ENCODE results near the gene PEX19. TPM values are rescaled to one million over a fixed set of nuclear protein-coding genes. Genes with fewer than 3 reads are reported as not detected.

Gene PEX19
- total RNA-seq, 2 experiments from 2014 or later, result 34.7 to 47.3 TPM

- no TSS peak for BruUV-seq (replicated peaks)
- no peaks in the 10 kb centered on the region for H3K79me2 ChIP-seq (ENCODE audit: insufficient read depth, low read depth, low read length)
- H3K9me3 ChIP-seq (ENCODE audit: low read length), result no peaks in the 10 kb centered on the region
- no peak for DNase-seq (ENCODE audit: low spot score)
- no peaks in the 10 kb centered on the region for H3K4me1 ChIP-seq (ENCODE audit: insufficient read depth, low read length, poor library complexity, severe bottlenecking)
- no peaks in the 10 kb centered on the region for H3K9me2 ChIP-seq (ENCODE audit: insufficient read depth, low read length)
- intact Hi-C loops (cut with micrococcal nuclease; ENCODE audit: unreplicated experiment), result no loop called here
- no peak overlapping the region for H2AFZ ChIP-seq (ENCODE audit: low read length)
- H3K4me2 ChIP-seq (ENCODE audit: low read length), result no peak overlapping the region
- no peaks in the 10 kb centered on the region for H4K20me1 ChIP-seq (ENCODE audit: insufficient read depth, low read length)
- H3K4me3 ChIP-seq (ENCODE audit: low read depth, low read length, poor library complexity, severe bottlenecking), result no peak overlapping the region
- peaks cover 66% of the 10 kb centered on the region for H3K36me3 ChIP-seq (ENCODE audit: insufficient read depth, low read length)
- no peak overlapping the region for H3K27ac ChIP-seq (ENCODE audit: low read depth, low read length, poor library complexity, severe bottlenecking)
- TF ChIP-seq EZH2phosphoT487 (IDR thresholded peaks at IDR 0.05; ENCODE audit: borderline replicate concordance, low read depth, low read length) (no peak), CTCF (conservative IDR thresholded peaks at IDR 0.05; ENCODE audit: low read length) (no peak)
- POLR2A ChIA-PET, result interaction anchor here (0.5 kb wide), 1 partner anchor 88 kb away, joined by 3 read pairs; the partner anchor contains the start of gene CASQ1
- CTCF ChIA-PET (ENCODE audit: unreplicated experiment), result interaction anchor here (1.2 kb wide), 1 partner anchor 13 kb away, joined by 3 read pairs; no protein-coding TSS in a partner anchor
Observed at GRCh38 chr1:160277987-160278386, 6.9 kb downstream of the PEX19 start.

DNA sequence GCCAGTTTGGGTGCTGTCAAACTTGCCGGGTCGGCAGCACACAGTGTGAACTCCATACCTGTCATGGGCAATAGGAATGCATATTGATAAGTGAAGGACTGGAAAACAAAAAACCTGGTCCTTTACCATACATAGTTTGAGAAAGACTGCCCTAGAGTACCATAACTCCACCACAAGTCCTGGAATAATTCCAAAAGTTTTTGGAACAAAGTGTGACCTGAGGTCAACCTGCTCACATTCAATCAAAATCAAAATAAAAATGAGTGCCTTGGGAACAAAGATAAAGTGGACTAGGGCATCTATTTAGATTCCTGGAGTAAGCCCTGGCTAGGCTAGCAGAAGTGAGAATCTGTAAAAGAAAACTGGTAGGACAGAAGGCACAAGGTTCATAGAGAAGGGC is 7.6 kb downstream of the PEX19 start:
- H3K9me2 ChIP-seq (ENCODE audit: insufficient read depth, low read length), result no peaks in the 10 kb centered on the region
- no peaks in the 10 kb centered on the region for H4K20me1 ChIP-seq (ENCODE audit: insufficient read depth, low read length)
- no peak overlapping the region for H3K4me3 ChIP-seq (ENCODE audit: low read depth, low read length, poor library complexity, severe bottlenecking)
- ChIA-PET POLR2A (interaction anchor here (0.5 kb wide), 1 partner anchor 87 kb away, joined by 3 read pairs; the partner anchor contains the start of gene CASQ1), CTCF (ENCODE audit: unreplicated experiment) (interaction anchor here (1.2 kb wide), 1 partner anchor 14 kb away, joined by 3 read pairs; no protein-coding TSS in a partner anchor)
- no peak overlapping the region for H2AFZ ChIP-seq (ENCODE audit: low read length)
- H3K4me1 ChIP-seq (ENCODE audit: insufficient read depth, low read length, poor library complexity, severe bottlenecking), result no peaks in the 10 kb centered on the region
- TF ChIP-seq CTCF (conservative IDR thresholded peaks at IDR 0.05; ENCODE audit: low read length) (no peak), EZH2phosphoT487 (IDR thresholded peaks at IDR 0.05; ENCODE audit: borderline replicate concordance, low read depth, low read length) (no peak)
- H3K4me2 ChIP-seq (ENCODE audit: low read length), result no peak overlapping the region
- no peak overlapping the region for H3K27ac ChIP-seq (ENCODE audit: low read depth, low read length, poor library complexity, severe bottlenecking)
- no peaks in the 10 kb centered on the region for H3K79me2 ChIP-seq (ENCODE audit: insufficient read depth, low read depth, low read length)
- no peak for DNase-seq (ENCODE audit: low spot score)
- no peaks in the 10 kb centered on the region for H3K9me3 ChIP-seq (ENCODE audit: low read length)
- intact Hi-C loops (cut with micrococcal nuclease; ENCODE audit: unreplicated experiment), result no loop called here
- H3K36me3 ChIP-seq (ENCODE audit: insufficient read depth, low read length), result peaks cover 60% of the 10 kb centered on the region
- BruUV-seq (replicated peaks), result no TSS peak

DNA sequence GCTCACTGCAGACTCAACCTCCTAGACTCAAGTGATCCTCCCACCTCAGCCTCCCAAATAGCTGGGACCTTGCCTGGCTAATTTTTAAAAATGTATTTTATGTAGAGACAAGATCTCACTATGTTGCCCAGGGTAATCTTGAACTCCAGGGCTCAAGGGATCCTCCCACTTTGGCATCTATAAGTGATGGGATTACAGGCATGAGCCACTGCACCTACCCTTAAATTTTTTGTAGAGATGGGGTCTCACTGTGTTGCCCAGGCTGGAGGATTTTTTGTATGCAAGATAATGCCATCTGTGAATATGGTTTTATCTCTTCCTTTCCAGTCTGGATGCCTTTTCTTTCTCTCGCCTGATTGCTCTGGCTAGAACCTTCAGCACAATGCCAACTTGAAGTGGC is 13.9 kb downstream of the PEX19 start:
- Histone ChIP-seq H3K4me3 (ENCODE audit: low read depth, low read length, poor library complexity, severe bottlenecking) (no peak overlapping the region), H2AFZ (ENCODE audit: low read length) (no peak overlapping the region), H3K9me2 (ENCODE audit: insufficient read depth, low read length) (no peaks in the 10 kb centered on the region), H4K20me1 (ENCODE audit: insufficient read depth, low read length) (no peaks in the 10 kb centered on the region), H3K4me1 (ENCODE audit: insufficient read depth, low read length, poor library complexity, severe bottlenecking) (no peaks in the 10 kb centered on the region), H3K9me3 (ENCODE audit: low read length) (no peaks in the 10 kb centered on the region), H3K27ac (ENCODE audit: low read depth, low read length, poor library complexity, severe bottlenecking) (no peak overlapping the region), H3K36me3 (ENCODE audit: insufficient read depth, low read length) (peaks cover 3% of the 10 kb centered on the region; the same call in 1 of the 2 replicates), H3K4me2 (ENCODE audit: low read length) (no peak overlapping the region), H3K79me2 (ENCODE audit: insufficient read depth, low read depth, low read length) (no peaks in the 10 kb centered on the region)
- BruUV-seq (replicated peaks), result no TSS peak
- intact Hi-C loops (cut with micrococcal nuclease; ENCODE audit: unreplicated experiment), result no loop called here
- no peak for DNase-seq (ENCODE audit: low spot score)
- no peak for TF ChIP-seq CTCF (conservative IDR thresholded peaks at IDR 0.05; ENCODE audit: low read length)
- no peak for TF ChIP-seq EZH2phosphoT487 (IDR thresholded peaks at IDR 0.05; ENCODE audit: borderline replicate concordance, low read depth, low read length)
- POLR2A ChIA-PET, result interaction anchor here (1.2 kb wide), 1 partner anchor 21 kb away, joined by 3 read pairs; no protein-coding TSS in a partner anchor
- CTCF ChIA-PET (ENCODE audit: unreplicated experiment), result no interaction called here

All from OCI-LY7 (cell line).